ENCODE data around the gene RIPK4.

The RIPK4 gene

GRCh38 chr21:41745026-41745820, 21.6 kb downstream of the RIPK4 start:
- H3K27ac ChIP-seq: no peak overlapping the region
- TF ChIP-seq CTCF (IDR thresholded peaks at IDR 0.05) (no peak), ZFX (IDR thresholded peaks at IDR 0.05; ENCODE audit: borderline replicate concordance) (no peak)

- no peak for TF ChIP-seq ZFX (IDR thresholded peaks at IDR 0.05; ENCODE audit: borderline replicate concordance)
- no peak for TF ChIP-seq CTCF (IDR thresholded peaks at IDR 0.05)
Measured at GRCh38 chr21:41744028-41744930, 22.6 kb downstream of the RIPK4 start.

DNA sequence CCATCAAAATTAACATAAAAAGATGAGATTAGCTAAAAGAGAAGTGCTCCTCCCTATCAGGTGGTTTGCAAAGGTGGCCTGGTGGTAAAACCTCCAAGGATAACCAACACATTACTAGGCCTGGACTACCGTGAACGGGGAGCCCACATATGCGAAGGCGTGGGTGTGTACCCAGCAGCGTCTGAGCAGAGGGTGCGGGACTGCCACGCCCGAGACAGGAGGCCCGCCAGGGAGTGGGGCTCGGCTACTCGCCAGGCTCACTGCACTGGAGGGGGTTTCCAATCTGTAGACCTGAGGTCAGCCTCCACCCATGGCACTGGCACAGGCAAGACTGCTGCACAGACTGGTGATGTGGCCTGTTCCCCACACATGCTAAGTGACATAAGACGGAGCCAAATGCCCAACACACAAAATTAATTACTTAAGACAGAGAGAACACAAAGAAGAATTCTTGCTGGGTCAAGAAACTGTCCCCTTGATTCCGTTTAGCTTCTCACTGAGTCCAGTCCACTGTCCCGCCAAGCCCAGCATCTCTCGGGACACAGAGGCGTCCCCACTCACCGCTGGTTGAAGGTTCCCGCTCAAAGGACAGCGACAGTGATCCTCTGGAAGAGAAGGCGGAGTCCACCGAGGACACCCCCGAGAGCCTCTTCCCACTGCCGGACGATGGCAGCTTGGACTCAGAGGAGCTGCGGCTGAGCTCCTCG, 23.4 kb downstream of the RIPK4 start:
- TF ChIP-seq CTCF (IDR thresholded peaks at IDR 0.05) (no peak), ZFX (IDR thresholded peaks at IDR 0.05; ENCODE audit: borderline replicate concordance) (no peak)
- no peak overlapping the region for H3K27ac ChIP-seq

More at GRCh38 chr21:41744028-41744930, 22.6 kb downstream of the RIPK4 start:
- H3K27ac ChIP-seq: no peak overlapping the region

DNA sequence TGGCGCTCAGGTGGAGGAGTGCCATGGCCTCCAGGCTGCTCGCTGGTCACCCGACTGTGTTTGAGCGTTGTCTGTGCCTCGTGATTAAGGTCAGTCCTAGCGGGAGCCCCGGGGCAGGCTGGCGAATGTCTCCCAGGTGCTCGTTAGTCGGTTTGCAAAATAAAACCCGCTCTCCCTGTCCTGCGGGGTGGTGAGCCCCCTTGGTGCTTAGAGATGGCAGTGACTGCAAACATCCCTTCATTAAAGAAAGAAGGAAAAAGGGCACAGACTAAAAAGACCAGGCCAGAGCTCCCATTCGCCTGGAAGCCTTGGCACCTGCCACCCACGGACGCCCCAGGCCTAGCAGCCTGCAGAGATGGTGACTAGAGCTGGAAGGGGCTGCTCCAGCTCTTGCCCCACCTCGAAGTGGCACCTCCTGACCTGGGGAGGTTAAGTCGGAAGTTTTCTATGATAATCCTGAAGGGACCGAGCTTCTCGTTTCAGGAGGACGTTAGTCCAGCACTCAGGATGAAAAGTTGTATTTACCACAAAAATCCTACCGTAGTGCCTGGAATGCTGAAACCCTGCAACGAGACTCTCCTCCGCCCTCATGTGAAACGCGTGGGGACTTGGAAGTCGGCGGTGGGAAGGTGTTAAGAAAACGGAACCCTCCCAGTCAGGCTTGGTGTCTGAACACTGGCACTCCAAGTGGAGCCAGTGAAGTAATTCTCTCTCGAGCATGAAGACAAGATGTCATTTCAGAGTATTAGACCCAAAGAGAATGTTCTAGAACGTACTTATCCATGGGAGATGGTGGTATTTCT, 24.6 kb downstream of the RIPK4 start:
- TF ChIP-seq ZFX (IDR thresholded peaks at IDR 0.05; ENCODE audit: borderline replicate concordance): no peak
- no peak for TF ChIP-seq CTCF (IDR thresholded peaks at IDR 0.05)
- H3K27ac ChIP-seq: no peak overlapping the region

DNA sequence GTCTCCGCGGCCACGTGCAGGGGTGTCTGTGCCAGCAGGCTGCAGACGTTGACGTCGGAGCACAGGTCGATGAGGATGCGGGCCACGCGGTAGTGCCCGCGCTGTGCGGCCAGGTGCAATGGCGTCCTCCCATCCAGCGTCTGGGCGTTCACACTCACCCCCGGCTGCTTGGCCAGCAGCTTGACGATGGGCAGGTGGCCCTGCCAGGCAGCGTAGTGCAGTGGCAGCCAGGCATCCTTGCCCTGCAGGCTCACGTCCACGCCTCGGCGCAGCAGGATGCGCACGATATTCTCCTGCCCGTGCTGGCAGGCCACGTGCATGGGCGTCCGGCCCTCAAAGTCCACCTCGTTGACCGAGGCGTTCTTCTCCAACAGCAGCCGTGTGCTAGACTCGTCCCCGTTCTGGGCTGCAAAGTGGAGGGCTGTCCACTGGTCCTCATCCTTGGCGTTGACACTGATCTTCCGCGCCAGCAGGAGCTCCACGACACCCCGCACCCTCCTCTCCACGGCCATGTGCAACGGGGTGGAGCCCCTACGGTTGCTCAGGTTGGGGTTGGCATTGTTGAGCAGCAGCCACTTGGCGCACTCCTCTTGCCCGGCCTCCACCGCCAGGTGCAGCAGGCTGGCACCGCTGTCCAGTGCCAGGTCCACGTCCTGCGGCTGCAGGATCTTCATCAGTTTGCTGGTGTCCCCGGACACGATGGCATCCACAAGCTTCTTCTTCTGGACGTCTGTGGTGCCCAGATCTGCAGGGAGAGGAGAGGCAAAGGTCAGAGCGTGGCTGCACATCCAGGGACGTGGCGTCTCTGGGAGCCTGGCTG, 25.4 kb downstream of the RIPK4 start:
- no peak for TF ChIP-seq CTCF (IDR thresholded peaks at IDR 0.05)
- H3K27ac ChIP-seq: no peak overlapping the region

All from 22Rv1 (cell line).